ENCODE results near the gene NRGN.
A peak's percentile ranks its signal among the peaks of the same experiment; 100 is the strongest.
"Not testable (repeated sequence)": the region's sequence is repeated elsewhere in the genome, so short reads cannot be mapped to it uniquely, and the experiment has no call there.

The NRGN gene

GRCh38 chr11:124759266-124760204 is 19.8 kb downstream of the NRGN start:
- no peak for DNase-seq

GRCh38 chr11:124760205-124760652 is 20.5 kb downstream of the NRGN start:
- no peak for DNase-seq

- DNase-seq, result no peak
Observed at GRCh38 chr11:124760806-124761205, 21.1 kb downstream of the NRGN start.

- DNase-seq, result no peak
Observed at GRCh38 chr11:124761301-124762104, 21.8 kb downstream of the NRGN start.

GRCh38 chr11:124762105-124762623 is 22.4 kb downstream of the NRGN start, which contains the start of gene ESAM:
ESAM (minus strand) TSS chr11:124762290; CDS start chr11:124762154, 136 bp downstream.
- peak; percentile 73 for DNase-seq

GRCh38 chr11:124762624-124763155 is 22.9 kb downstream of the NRGN start:
- no peak for DNase-seq

GRCh38 chr11:124763156-124763947 is 23.6 kb downstream of the NRGN start:
- DNase-seq, result peak; percentile 86

- no peak for DNase-seq
Observed at GRCh38 chr11:124766156-124766555, 26.4 kb downstream of the NRGN start.

- no peak for DNase-seq
Observed at GRCh38 chr11:124768914-124769313, 29.2 kb downstream of the NRGN start.

GRCh38 chr11:124769806-124770774 is 30.3 kb downstream of the NRGN start:
- DNase-seq, result no peak

- not testable (repeated sequence) for DNase-seq
Observed at GRCh38 chr11:124770959-124771358, 31.2 kb downstream of the NRGN start.

- peak; percentile 7 for DNase-seq
Observed at GRCh38 chr11:124776865-124777645, 37.3 kb downstream of the NRGN start.

- no peak for DNase-seq
Observed at GRCh38 chr11:124778281-124778680, 38.5 kb downstream of the NRGN start.

GRCh38 chr11:124779568-124779967 is 39.8 kb downstream of the NRGN start:
- DNase-seq, result no peak

- no peak for DNase-seq
Observed at GRCh38 chr11:124783002-124783401, 43.3 kb downstream of the NRGN start.

- DNase-seq, result no peak
Observed at GRCh38 chr11:124784051-124784450, 44.3 kb downstream of the NRGN start.

GRCh38 chr11:124788521-124788920 is 48.8 kb downstream of the NRGN start:
- no peak for DNase-seq

- no peak for DNase-seq
Observed at GRCh38 chr11:124791626-124792341, 52.0 kb downstream of the NRGN start.

Measured in CD4-positive, alpha-beta T cell treated with Interleukin-17A for 1 hour (primary cell).